Measurements from ENCODE around the gene SLC12A5.
A peak's percentile ranks its signal among the peaks of the same experiment; 100 is the strongest.
"Not testable (repeated sequence)": the region's sequence is repeated elsewhere in the genome, so short reads cannot be mapped to it uniquely, and the experiment has no call there.

The SLC12A5 gene

GRCh38 chr20:46073443-46073842 lies 44.4 kb downstream of the SLC12A5 start:
- DNase-seq (ENCODE audit: insufficient read length, low spot score), result no peak
- no peak for FAIRE-seq

GRCh38 chr20:46074006-46074405 lies 45.0 kb downstream of the SLC12A5 start:
- FAIRE-seq, result no peak

GRCh38 chr20:46076806-46077205 lies 47.8 kb downstream of the SLC12A5 start:
- DNase-seq (ENCODE audit: insufficient read length, low spot score) (no peak), FAIRE-seq (no peak)

More at GRCh38 chr20:46074006-46074405, 45.0 kb downstream of the SLC12A5 start:
- DNase-seq (ENCODE audit: insufficient read length, low spot score), result no peak

GRCh38 chr20:46077642-46078305 lies 48.8 kb downstream of the SLC12A5 start:
- FAIRE-seq (no peak), DNase-seq (ENCODE audit: insufficient read length, low spot score) (no peak)

DNA sequence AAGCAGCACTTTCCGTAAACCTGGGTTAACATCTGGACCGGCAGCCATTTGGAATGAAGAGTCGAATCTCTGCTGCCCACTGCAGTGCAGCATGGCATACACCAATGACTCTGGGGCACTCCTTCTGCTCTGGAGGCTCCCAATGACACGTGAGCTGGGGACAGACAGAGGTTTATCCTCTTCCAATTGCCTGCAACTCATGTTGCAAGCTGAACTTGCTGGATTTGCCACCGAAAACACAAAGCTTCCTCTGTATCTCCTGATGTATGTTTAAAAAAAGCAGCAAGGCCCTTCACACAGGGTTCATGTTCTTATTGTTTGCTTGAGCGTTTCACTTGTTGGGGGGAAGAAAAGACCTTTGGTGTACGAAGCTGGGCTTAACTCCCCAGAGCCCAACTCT lies 49.9 kb downstream of the SLC12A5 start:
- FAIRE-seq (no peak), DNase-seq (ENCODE audit: insufficient read length, low spot score) (no peak)

DNA sequence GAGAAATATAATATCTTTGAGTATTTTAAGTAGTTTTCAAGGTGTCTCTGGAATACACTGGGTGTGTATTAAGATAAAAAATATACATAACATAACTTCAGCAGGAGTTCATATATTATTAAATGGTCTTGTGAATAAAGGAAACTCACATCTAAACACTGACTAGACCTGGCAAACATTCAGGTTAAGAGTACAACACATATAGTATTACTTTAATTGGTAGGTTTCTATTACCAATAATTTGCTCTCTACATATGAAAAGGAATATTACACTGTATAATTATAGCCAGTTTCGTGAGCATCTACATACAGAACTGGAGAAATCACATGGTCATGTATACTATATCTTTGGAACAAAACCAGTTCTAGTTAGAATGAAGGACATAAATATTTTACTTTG lies 52.1 kb downstream of the SLC12A5 start:
- no peak for DNase-seq (ENCODE audit: insufficient read length, low spot score)
- FAIRE-seq, result no peak

- FAIRE-seq (no peak), DNase-seq (ENCODE audit: insufficient read length, low spot score) (no peak)
These were observed 54.1 kb downstream of the SLC12A5 start for GRCh38 chr20:46083101-46083500.

GRCh38 chr20:46083531-46084061 lies 54.6 kb downstream of the SLC12A5 start:
- no peak for FAIRE-seq
- DNase-seq (ENCODE audit: insufficient read length, low spot score), result no peak

- DNase-seq (ENCODE audit: insufficient read length, low spot score), result no peak
- FAIRE-seq, result no peak
These were observed 55.8 kb downstream of the SLC12A5 start for GRCh38 chr20:46084805-46085178.

GRCh38 chr20:46085179-46085851 lies 56.3 kb downstream of the SLC12A5 start:
- FAIRE-seq, result no peak
- no peak for DNase-seq (ENCODE audit: insufficient read length, low spot score)

DNA sequence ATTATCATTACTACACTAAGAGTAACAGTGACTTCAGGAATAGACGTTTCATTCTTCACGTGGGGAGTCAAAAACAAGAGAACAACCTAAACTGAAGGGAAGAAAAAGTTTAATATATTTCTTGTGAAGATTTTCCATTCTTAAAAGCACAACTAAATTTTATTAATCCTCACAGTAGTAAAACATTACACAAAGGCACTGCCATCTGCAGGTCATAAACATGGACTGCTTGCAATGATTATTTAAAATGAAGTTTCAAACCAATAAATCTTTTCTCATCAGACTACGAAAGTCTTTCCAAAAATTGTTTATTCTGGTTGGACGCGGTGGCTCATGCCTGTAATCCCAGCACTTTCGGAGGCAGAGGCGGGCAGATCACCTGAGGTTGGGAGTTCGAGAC lies 58.1 kb downstream of the SLC12A5 start:
- no peak for FAIRE-seq
- no peak for DNase-seq (ENCODE audit: insufficient read length, low spot score)

- DNase-seq (ENCODE audit: insufficient read length, low spot score), result no peak
- peak; percentile 44 for FAIRE-seq
These were observed 59.6 kb downstream of the SLC12A5 start for GRCh38 chr20:46088409-46089166.

GRCh38 chr20:46089167-46089416 lies 60.1 kb downstream of the SLC12A5 start:
- no peak for FAIRE-seq
- no peak for DNase-seq (ENCODE audit: insufficient read length, low spot score)

GRCh38 chr20:46089417-46090388 lies 60.7 kb downstream of the SLC12A5 start, which contains the start of gene NCOA5:
TSS of gene NCOA5 (minus strand) at chr20:46089962. CDS start at chr20:46079424, 10,538 bp downstream.
- FAIRE-seq, result peak; percentile 91
- DNase-seq (ENCODE audit: insufficient read length, low spot score), result peak; percentile 98

DNA sequence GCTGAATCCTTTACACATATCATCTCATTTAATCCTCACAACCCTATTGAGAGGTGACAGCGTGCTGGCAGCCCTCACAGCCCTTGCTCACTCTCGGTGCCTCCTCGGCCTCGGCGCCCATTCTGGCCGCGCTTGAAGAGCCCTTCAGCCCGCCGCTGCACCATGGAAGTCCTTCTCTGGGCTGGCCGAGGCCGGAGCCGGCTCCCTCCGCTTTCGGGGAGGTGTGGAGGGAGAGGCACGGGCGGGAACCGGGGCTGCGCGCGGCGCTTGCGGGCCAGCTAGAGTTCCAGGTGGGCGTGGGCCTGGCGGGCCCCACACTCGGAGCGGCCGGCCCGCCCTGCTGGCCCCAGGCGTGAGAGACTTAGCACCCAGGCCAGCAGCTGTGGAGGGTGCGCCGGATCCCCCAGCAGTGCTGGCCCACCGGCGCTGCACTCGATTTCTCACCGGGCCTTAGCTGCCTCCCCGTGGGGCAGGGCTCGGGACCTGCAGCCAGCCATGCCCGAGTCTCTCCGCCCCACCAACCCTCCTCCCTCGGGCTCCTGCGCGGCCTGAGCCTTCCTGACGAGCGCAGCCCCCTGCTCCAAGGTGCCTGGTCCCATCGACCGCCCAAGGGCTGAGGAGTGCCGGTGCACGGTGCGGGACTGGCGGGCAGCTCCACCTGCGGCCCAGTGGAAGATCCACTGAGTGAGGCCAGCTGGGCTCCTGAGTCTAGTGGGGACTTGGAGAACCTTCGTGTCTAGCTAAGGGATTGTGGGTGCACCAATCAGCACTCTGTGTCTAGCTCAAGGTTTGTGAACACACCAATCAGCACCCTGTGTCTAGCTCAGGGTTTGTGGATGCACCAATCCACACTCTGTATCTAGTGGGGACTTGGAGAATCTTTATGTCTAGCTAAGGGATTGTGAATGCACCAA lies 62.9 kb downstream of the SLC12A5 start:
- not testable (repeated sequence) for FAIRE-seq

GRCh38 chr20:46093531-46093930 lies 64.5 kb downstream of the SLC12A5 start:
- DNase-seq (ENCODE audit: insufficient read length, low spot score), result no peak
- FAIRE-seq, result no peak

More for the DNA sequence above, 62.9 kb downstream of the SLC12A5 start:
- DNase-seq (ENCODE audit: insufficient read length, low spot score), result not testable (repeated sequence)

DNA sequence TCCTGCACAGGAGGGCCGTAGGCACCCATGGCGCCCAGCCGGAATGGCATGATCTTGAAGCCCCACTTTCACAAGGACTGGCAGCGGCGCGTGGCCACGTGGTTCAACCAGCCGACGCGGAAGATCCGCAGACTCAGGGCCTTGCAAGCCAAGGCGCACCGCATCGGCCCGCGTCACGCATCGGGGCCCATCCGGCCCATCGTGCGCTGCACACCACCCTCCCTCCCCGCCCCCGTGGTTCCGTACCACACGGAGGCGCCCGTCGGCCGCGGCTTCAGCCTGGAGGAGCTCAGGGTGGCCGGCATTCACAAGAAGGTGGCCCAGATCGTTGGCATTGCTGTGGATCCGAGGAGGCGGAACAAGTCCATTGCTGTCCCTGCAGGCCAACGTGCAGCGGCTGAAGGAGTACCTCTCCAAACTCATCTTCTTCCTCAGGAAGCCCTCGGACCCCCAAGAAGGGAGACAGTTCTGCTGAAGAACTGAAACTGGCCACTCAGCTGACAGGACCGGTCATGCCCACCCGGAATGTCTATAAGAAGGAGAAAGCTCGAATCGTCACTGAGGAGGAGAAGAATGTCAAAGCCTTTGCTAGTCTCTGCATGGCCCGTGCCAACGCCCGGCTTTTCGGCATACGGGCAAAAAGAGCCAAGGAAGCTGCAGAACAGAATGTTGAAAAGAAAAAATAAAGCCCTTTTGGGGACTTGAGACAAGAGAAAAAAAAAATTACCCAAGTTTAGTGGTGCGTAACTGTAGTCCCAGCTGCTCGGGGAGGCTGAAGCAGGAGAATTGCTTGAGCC lies 70.7 kb downstream of the SLC12A5 start:
- no peak for FAIRE-seq

DNA sequence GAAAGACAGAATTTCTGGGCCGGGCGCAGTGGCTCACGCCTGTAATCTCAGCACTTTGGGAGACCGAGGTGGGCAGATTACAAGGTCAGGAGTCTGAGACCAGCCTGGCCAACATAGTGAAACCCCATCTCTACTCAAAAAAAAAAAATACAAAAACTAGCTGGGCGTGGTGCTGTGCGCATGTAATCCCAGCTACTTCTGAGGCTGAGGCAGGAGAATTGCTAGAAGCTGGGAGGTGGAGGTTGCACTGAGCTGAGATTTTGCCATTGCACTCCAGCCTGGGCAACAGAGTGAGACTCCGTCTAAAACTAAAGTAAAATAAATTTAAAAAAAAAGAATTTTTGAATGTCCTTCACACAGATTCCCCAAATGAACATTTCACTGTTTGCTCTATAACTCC lies 71.4 kb downstream of the SLC12A5 start:
- not testable (repeated sequence) for FAIRE-seq; DNase-seq (ENCODE audit: insufficient read length, low spot score)

More for the DNA sequence above, 70.7 kb downstream of the SLC12A5 start:
- DNase-seq (ENCODE audit: insufficient read length, low spot score), result no peak

- FAIRE-seq, result no peak
These were observed 72.0 kb downstream of the SLC12A5 start for GRCh38 chr20:46100988-46101387.

More at GRCh38 chr20:46100988-46101387, 72.0 kb downstream of the SLC12A5 start:
- no peak for DNase-seq (ENCODE audit: insufficient read length, low spot score)

All from GM19239 (cell line).